ENCODE results near the gene HDHD5.
"Not testable (repeated sequence)": the region's sequence is repeated elsewhere in the genome, so short reads cannot be mapped to it uniquely, and the experiment has no call there.

Gene HDHD5

DNA sequence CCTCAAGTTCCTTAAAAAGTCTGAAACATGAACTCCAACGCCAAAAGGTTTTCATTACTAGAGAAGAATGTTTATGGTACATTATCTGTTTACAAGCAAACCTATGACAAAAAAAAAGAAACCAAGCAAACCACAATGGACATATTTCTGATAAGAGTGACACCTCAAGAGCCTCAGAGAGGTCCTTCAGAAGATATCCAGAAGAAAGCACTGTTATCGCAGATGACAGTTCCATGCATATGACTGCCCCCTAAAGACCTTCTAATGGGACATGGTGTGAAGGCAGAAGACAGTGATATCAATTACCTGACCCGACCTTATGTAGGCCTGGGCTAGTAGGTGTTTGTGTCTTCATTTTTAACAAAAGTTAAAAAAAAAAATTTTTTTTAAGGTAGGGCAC lies 3.1 kb downstream of the HDHD5 start:
- no peak for DNase-seq (ENCODE audit: low spot score)

- no peak for DNase-seq (ENCODE audit: low spot score)
These were observed 6.1 kb downstream of the HDHD5 start for GRCh38 chr22:17152971-17153370.

DNA sequence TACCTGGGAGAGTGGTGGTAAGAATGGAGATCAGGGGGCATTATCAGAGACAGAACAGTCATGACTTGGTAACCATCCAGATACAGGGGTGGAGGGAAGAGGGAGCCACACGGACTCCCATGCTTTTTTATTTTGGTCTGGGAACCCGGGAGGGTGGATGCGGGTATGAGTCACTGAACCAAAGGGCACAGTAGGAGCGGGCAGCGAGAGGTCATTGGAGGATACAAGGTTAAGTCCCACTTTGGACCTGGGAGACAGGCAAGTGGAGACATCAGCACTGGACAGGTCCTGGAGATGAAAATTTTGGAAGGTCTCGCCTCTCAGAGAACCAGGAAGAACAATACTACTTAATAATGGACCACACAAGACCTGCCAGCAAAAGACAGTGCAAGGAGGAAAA lies 6.7 kb downstream of the HDHD5 start:
- no peak for DNase-seq (ENCODE audit: low spot score)

GRCh38 chr22:17149076-17149815 lies 9.8 kb downstream of the HDHD5 start:
- DNase-seq (ENCODE audit: low spot score): no peak

DNA sequence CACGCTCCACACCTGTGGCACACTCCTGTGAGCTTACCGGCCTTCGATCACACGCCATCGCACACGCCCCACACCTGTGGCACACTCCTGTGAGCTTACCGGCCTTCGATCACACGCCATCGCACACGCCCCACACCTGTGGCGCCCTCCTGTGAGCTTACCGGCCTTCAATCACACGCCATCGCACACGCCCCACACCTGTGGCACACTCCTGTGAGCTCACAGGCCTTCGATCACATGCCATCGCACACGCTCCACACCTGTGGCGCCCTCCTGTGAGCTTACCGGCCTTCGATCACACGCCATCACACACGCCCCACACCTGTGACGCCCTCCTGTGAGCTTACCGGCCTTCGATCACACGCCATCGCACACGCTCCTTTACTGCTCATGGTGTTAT lies 11.6 kb downstream of the HDHD5 start:
- not testable (repeated sequence) for DNase-seq (ENCODE audit: low spot score)

- no peak for DNase-seq (ENCODE audit: low spot score)
These were observed 13.9 kb downstream of the HDHD5 start for GRCh38 chr22:17145021-17145680.

DNA sequence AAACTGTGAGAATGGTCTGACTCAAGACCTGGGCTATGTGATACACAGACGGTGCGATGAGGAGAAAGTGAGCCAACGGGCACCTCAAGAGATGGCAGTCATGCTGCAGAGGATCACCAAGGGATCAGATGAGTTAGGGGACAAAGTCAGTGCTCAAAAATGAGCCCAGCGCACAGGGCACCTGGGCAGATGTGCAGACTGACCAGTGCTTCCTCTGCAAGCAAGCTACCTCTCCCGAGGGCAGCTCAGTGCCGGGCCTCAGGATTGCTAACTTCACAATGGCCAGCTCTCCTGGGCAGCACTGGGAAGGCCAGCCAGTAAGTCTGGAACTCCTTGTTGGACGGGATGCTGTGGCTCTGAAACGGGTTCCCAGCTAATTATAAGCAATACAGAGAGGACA lies 15.3 kb downstream of the HDHD5 start:
- no peak for DNase-seq (ENCODE audit: low spot score)

- no peak for DNase-seq (ENCODE audit: low spot score)
These were observed 16.0 kb downstream of the HDHD5 start for GRCh38 chr22:17143101-17143500.

DNA sequence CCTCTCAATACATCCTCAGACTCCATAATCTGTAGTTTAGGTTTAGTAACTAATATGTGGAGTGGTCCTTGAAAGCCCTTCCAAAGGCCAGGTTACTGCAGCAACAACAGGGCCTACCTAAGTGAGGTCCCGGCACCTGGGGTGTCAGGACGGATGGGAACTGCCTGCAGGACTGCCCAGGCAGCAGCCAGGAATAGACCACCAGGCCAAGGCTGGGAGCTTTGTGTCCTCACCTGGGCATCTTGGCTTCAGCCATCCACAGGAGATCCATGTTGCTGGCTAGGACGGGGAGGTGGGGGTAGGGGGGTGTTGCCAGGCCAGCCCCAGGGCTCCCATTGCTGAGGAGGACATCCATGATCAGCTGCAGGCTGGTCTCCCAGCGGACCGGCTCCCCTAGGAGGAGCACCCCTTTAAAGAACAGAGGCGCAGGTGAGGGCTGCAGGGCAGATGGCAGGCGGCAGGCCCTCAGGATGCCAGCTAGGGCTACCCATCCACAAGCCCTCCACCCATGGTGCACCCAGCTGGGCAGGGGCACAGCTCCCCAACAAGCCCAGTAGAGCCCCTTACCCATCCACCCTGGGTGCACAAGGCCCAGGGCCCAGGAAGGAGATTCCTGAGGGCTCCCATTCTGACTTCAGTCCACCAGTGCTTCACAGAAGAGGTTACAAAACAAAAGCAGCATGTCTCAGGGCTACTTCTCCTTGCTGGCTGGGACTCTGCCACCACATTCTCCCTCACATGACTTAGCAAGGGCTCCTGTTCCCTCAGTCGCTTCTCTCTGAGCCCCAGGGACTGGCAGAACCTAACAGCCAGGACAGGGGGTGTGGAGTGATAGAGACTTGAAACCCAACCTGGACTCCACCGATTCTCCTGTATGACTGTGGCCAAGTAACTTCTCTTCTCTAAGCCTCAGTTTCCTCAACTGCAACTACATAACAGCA lies 18.0 kb downstream of the HDHD5 start:
- DNase-seq (ENCODE audit: low spot score): no peak

DNA sequence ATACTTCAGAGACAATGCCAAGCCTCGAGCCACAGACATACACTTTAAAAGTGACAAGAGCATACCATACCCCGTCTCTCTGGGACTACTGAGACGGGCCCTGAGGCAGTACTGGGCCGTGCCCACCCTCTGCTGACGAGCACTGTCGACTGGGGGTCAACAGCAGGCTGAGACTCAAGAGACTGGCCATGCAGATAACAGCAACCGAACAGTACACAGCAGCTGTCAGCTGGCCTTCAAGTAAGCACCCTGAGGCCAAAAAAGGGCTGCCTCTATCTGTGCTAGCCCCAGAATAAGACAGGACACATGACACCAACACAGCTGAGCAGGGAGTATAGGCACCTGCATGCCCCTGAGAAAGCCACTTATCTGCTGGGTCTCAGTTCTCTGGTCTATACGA lies 19.1 kb downstream of the HDHD5 start:
- DNase-seq (ENCODE audit: low spot score): no peak

GRCh38 chr22:17138513-17138912 lies 20.6 kb downstream of the HDHD5 start:
- no peak for DNase-seq (ENCODE audit: low spot score)

DNA sequence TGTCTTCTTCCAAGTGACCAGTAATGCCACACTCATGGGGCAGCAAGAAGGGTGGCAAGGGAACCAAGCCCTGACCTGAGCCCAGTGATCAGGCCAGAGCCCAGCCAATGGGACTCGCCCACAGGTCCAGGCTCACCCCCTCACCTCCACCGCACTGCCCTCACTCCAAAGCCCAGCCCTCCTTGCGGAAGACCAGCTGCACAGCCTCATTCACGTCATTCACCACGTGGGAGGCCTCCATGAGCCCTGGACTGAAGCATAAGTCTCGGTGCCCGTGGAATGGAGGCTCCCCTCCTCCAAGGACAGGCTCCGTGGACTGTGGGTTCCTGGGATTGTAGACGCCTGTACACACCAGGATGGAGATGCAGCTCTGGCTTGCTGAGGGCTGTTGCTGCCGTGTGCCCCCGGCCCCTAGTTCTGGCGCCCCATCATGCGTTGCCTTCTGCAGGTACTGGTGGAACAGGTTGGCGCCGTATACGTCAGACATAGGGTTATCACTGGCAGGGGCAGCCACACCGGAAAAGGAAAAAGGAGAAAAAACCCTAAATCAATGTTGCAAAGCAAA lies 21.1 kb downstream of the HDHD5 start:
- no peak for DNase-seq (ENCODE audit: low spot score)

- no peak for DNase-seq (ENCODE audit: low spot score)
These were observed 21.9 kb downstream of the HDHD5 start for GRCh38 chr22:17137170-17137569.

DNA sequence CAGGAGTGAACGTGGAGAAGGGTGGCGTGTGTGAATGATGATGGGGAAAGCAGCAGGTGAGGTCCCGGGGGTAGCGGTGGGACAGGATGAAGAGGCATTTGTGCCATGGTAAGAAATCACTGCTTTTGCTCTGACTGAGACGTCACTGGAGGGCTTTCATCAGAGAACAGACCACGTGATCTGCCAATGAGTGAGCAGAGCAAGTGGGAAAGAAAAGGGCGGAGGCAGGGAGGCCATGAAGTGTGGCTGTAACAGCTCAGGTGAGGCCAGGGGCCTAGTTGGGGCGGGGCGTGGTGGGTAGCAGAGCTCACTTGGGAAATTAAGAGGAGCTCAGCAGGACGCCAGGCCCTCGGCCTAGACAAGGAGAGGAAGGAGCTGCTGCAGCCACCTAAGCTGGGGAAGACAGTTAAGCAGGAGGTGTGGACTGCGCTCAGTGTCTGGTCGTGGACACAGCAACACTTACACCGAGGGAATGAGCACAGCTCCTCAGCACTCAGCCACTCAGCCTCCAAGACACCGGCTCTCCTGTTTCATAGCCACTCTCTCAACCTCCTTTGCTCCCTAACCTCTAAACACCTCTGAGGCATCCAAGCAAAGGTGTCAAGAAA lies 23.8 kb downstream of the HDHD5 start:
- DNase-seq (ENCODE audit: low spot score): no peak

GRCh38 chr22:17133137-17133536 lies 25.9 kb downstream of the HDHD5 start:
- DNase-seq (ENCODE audit: low spot score): no peak

- DNase-seq (ENCODE audit: low spot score): no peak
These were observed 27.0 kb downstream of the HDHD5 start for GRCh38 chr22:17132112-17132511.

DNA sequence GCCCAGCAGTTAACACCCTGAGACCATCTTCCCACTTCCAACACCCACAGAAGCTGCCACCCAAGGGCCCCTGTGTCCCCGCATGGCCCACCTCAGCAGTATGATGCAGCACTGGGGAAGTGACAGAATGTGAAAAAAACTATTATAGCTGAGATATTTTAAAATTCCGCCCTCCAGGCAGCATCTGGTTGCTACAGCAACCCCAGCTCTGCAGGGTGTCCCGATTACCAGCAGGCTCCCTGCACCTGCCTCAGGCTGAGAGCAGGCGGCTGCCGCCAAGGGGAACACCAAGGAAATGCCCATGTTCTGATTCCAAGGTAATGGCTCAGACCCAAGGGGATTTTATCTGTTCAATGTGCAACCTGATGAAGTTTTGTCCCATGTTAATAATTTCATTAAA lies 27.4 kb downstream of the HDHD5 start:
- no peak for DNase-seq (ENCODE audit: low spot score)

DNA sequence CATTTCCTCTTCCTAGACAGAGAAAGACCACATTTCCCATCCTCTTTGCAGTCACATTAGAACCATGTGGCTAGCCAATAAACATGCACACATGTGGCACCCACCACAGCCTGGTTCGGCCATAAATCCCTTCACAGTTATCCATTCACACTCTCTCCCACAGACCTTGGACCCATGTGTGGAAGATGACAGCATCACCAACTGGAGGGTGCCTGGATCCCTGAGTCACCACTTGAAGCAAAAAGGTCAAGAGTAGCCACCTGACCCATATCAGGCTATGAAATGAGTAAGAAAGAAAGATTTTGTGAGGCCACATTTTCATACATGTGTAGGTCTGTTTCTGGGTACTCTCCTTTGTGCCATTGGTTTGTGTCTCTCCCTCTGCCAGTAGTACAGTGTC lies 28.9 kb downstream of the HDHD5 start:
- DNase-seq (ENCODE audit: low spot score): no peak

- peak; percentile 47 for DNase-seq (ENCODE audit: low spot score)
These were observed 37.6 kb downstream of the HDHD5 start, which contains the start of gene TMEM121B for GRCh38 chr22:17121233-17122195. Gene TMEM121B (minus strand): TSS chr22:17121360. CDS start chr22:17121127, 233 bp downstream.

GRCh38 chr22:17120711-17121232 lies 38.3 kb downstream of the HDHD5 start:
- no peak for DNase-seq (ENCODE audit: low spot score)
